ENCODE results near the gene TENM4.
A peak's percentile ranks its signal among the peaks of the same experiment; 100 is the strongest.

Gene TENM4

GRCh38 chr11:79397252-79397651, 43.6 kb downstream of the TENM4 start:
- Histone ChIP-seq H3K4me3 (ENCODE audit: low read depth, low read length) (no peak overlapping the region), H3K27me3 (replicated peaks) (no peaks in the 10 kb centered on the region), H3K27ac (no peak overlapping the region), H3K36me3 (replicated peaks) (no peaks in the 10 kb centered on the region)
- TF ChIP-seq CTCF (IDR thresholded peaks at IDR 0.05; ENCODE audit: low read depth, low read length, missing control alignments): no peak
- in situ Hi-C loops (cut with HindIII; ENCODE audit: low pct_ligation_motif_present, low sequenced_read_pairs): no loop called here
- DNase-seq: no peak

GRCh38 chr11:79396674-79397073, 44.2 kb downstream of the TENM4 start:
- Histone ChIP-seq H3K4me3 (ENCODE audit: low read depth, low read length) (no peak overlapping the region), H3K36me3 (replicated peaks) (no peaks in the 10 kb centered on the region), H3K27ac (no peak overlapping the region), H3K27me3 (replicated peaks) (no peaks in the 10 kb centered on the region)
- TF ChIP-seq CTCF (IDR thresholded peaks at IDR 0.05; ENCODE audit: low read depth, low read length, missing control alignments): no peak
- no peak for DNase-seq
- in situ Hi-C loops (cut with HindIII; ENCODE audit: low pct_ligation_motif_present, low sequenced_read_pairs): no loop called here

- TF ChIP-seq CTCF (IDR thresholded peaks at IDR 0.05; ENCODE audit: low read depth, low read length, missing control alignments): no peak
- Histone ChIP-seq H3K27ac (no peak overlapping the region), H3K36me3 (replicated peaks) (no peaks in the 10 kb centered on the region), H3K4me3 (ENCODE audit: low read depth, low read length) (no peak overlapping the region), H3K27me3 (replicated peaks) (no peaks in the 10 kb centered on the region)
- DNase-seq: no peak
- in situ Hi-C loops (cut with HindIII; ENCODE audit: low pct_ligation_motif_present, low sequenced_read_pairs): no loop called here
Measured at GRCh38 chr11:79396001-79396400, 44.8 kb downstream of the TENM4 start.

- no peaks in the 10 kb centered on the region for H3K36me3 ChIP-seq (replicated peaks)
- in situ Hi-C loops (cut with HindIII; ENCODE audit: low pct_ligation_motif_present, low sequenced_read_pairs): no loop called here
- H3K27me3 ChIP-seq (replicated peaks): no peaks in the 10 kb centered on the region
- H3K27ac ChIP-seq: no peak overlapping the region
- H3K4me3 ChIP-seq (ENCODE audit: low read depth, low read length): no peak overlapping the region
- DNase-seq: no peak
- peak; percentile 30 for TF ChIP-seq CTCF (IDR thresholded peaks at IDR 0.05; ENCODE audit: low read depth, low read length, missing control alignments)
Measured at GRCh38 chr11:79393362-79394043, 47.3 kb downstream of the TENM4 start.

GRCh38 chr11:79392161-79392560, 48.7 kb downstream of the TENM4 start:
- no peaks in the 10 kb centered on the region for H3K27me3 ChIP-seq (replicated peaks)
- DNase-seq: no peak
- TF ChIP-seq CTCF (IDR thresholded peaks at IDR 0.05; ENCODE audit: low read depth, low read length, missing control alignments): no peak
- in situ Hi-C loops (cut with HindIII; ENCODE audit: low pct_ligation_motif_present, low sequenced_read_pairs): no loop called here
- H3K36me3 ChIP-seq (replicated peaks): no peaks in the 10 kb centered on the region
- H3K4me3 ChIP-seq (ENCODE audit: low read depth, low read length): no peak overlapping the region
- H3K27ac ChIP-seq: no peak overlapping the region

GRCh38 chr11:79390923-79391322, 49.9 kb downstream of the TENM4 start:
- Histone ChIP-seq H3K4me3 (ENCODE audit: low read depth, low read length) (no peak overlapping the region), H3K27me3 (replicated peaks) (no peaks in the 10 kb centered on the region), H3K27ac (no peak overlapping the region), H3K36me3 (replicated peaks) (no peaks in the 10 kb centered on the region)
- in situ Hi-C loops (cut with HindIII; ENCODE audit: low pct_ligation_motif_present, low sequenced_read_pairs): no loop called here
- no peak for TF ChIP-seq CTCF (IDR thresholded peaks at IDR 0.05; ENCODE audit: low read depth, low read length, missing control alignments)
- DNase-seq: no peak

All from brain microvascular endothelial cell (primary cell).